H1 (cell line): ENCODE measurements around the gene BTBD16.

Source experiments
- CHD2 ChIP-seq: IDR thresholded peaks from 2 replicates; pipeline ENCODE4 v1.6.1; 2012; ENCODE audit warnings: low read length, improper control_type of control experiment
- CTCF ChIP-seq, 3 experiments: IDR thresholded peaks; 1 replicate in 2 of 3; 2 replicates in 1 of 3; pipeline versions ENCODE4 v1.5.1 to v1.6.1; 2011; ENCODE audit warnings: low read length in 3 of 3, mild to moderate bottlenecking in 3 of 3, inconsistent platforms in 2 of 3, low read depth in 1 of 3, moderate library complexity in 1 of 3; ENCODE audit not compliant: insufficient read depth in 1 of 3; ENCODE audit errors: control extremely low read depth in 1 of 3
- RAD21 ChIP-seq, 2 experiments: IDR thresholded peaks in 1 of 2; conservative IDR thresholded peaks in 1 of 2; 2 replicates each; pipeline ENCODE4 v1.6.1; 2011; ENCODE audit warnings: low read depth in 2 of 2, low read length in 2 of 2, improper control_type of control experiment in 1 of 2, inconsistent platforms in 1 of 2, mild to moderate bottlenecking in 1 of 2, moderate library complexity in 1 of 2
- RFX5 ChIP-seq: IDR thresholded peaks from 2 replicates; pipeline ENCODE4 v1.6.1; 2011; ENCODE audit warnings: low read depth, low read length, improper control_type of control experiment, borderline replicate concordance

DNA sequence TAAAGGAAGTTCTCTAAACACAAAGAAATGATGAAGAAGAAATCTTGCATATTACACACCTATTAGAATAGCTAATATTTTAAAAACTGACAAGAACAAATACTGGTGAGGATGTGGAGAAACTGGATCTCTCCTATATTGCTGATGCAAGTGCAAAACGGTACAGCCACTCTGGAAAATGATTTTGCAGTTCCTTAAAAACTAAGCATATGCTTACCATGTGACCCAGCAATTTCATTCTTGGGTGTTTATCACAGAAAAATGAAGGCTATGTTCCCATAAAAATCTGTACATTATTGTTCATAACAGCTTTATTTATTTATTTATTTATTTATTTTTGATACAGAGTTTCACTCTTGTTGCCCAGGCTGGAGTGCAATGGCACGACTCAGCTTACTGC lies 88.5 kb downstream of the BTBD16 start:
- TF ChIP-seq CTCF (IDR thresholded peaks at IDR 0.05; ENCODE audit: control extremely low read depth in 1 of 3, insufficient read depth in 1 of 3, low read depth in 1 of 3, low read length in 3 of 3) (no peak), RAD21 (IDR thresholded peaks at IDR 0.05 in 1 of 2, conservative IDR thresholded peaks at IDR 0.05 in 1 of 2; ENCODE audit: low read depth in 2 of 2, low read length in 2 of 2) (no peak), RFX5 (no peak), CHD2 (no peak)
